ENCODE results near the gene MRFAP1L1. TPM values are rescaled to one million over a fixed set of nuclear protein-coding genes. Genes with fewer than 3 reads are reported as not detected.

Gene MRFAP1L1
- total and polyA plus RNA-seq, 7 experiments from 2014 or later = 24.8 to 160 (median 116) TPM

DNA sequence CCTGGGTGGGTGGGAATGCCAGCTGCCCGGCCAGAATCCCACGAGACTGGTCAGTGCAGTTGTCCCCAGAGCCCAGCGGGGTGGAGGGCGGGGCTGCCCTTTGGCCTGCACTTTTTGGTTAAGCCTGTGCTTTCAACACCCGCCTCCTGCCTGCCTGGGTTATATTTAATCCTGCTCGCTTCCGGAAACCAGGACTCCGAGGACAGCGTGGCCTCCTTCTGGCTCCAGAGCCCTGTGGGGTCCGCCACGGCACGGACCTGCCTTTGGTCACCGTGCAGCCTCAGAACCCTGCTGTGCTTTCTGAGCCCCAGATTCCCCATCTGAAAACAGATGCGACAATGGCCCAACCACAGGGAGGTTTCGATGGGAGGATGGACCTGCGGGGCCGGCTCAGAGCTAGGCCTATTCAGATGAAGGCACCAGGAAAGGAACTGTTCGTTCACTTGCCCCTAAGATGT, 43.5 kb upstream of the MRFAP1L1 start:
- intact Hi-C loops (cut with micrococcal nuclease) = no loop called here
- peaks cover 0 to 12% (median 9%) of the 10 kb centered on the region in 7 donors for H3K4me1 Mint-ChIP-seq
- Histone ChIP-seq H3K36me3 (ENCODE audit: control insufficient read depth in 2 of 3, insufficient read depth in 3 of 3, low read length in 3 of 3) (no peaks in the 10 kb centered on the region), H3K9me3 (ENCODE audit: control insufficient read depth in 2 of 3, low read length in 3 of 3) (no peaks in the 10 kb centered on the region), H3K4me3 (ENCODE audit: low read length) (no peak overlapping the region), H3K27me3 (ENCODE audit: control insufficient read depth in 2 of 2, insufficient read depth in 2 of 2, low read length in 2 of 2) (no peaks in the 10 kb centered on the region), H3K4me1 (ENCODE audit: control insufficient read depth in 2 of 2, insufficient read depth in 2 of 2, low read length in 2 of 2) (peaks cover 0 to 3% of the 10 kb centered on the region in 2 donors), H3K27ac (ENCODE audit: low read depth, low read length) (no peak overlapping the region)
- peaks cover 0 to 2% (median 0%) of the 10 kb centered on the region in 5 donors for H3K27me3 Mint-ChIP-seq
- ChIA-PET CTCF (no interaction called here), POLR2A (no interaction called here)
- no peaks in the 10 kb centered on the region for H3K36me3 Mint-ChIP-seq
- ATAC-seq (no peak), DNase-seq (no peak)
- no peak overlapping the region for H3K27ac Mint-ChIP-seq
- no peaks in the 10 kb centered on the region for H3K9me3 Mint-ChIP-seq
- no peak overlapping the region for H3K4me3 Mint-ChIP-seq

DNA sequence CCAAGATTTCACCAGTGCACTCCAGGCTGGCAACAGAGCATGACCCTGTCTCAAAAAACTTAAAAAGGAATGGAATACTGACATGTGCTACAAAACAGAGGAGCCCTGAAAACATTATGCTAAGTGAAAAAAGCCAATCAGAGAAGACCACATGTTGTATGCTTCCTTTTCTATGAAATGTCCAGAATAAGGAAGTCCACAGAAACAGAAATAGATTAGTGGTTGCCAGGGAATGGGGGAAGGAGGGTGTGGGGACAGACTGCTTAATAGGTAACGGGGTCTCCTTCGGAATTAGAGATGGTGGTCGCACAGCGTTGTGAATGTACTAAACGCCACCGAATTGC, 42.8 kb upstream of the MRFAP1L1 start:
- Mint-ChIP-seq H3K4me3 (peak overlapping the region in 1 of 10 donors; percentile 80), H3K27me3 (no peaks in the 10 kb centered on the region), H3K36me3 (no peaks in the 10 kb centered on the region), H3K4me1 (peaks cover 0 to 12% (median 9%) of the 10 kb centered on the region in 7 donors), H3K9me3 (no peaks in the 10 kb centered on the region), H3K27ac (no peak overlapping the region)
- no peaks in the 10 kb centered on the region for H3K27me3 ChIP-seq (ENCODE audit: control insufficient read depth in 2 of 2, insufficient read depth in 2 of 2, low read length in 2 of 2)
- peaks cover 0 to 3% of the 10 kb centered on the region in 2 donors for H3K4me1 ChIP-seq (ENCODE audit: control insufficient read depth in 2 of 2, insufficient read depth in 2 of 2, low read length in 2 of 2)
- intact Hi-C loops (cut with micrococcal nuclease) = no loop called here
- ATAC-seq (no peak), DNase-seq (no peak)
- H3K4me3 ChIP-seq (ENCODE audit: low read length) = no peak overlapping the region
- no peaks in the 10 kb centered on the region for H3K36me3 ChIP-seq (ENCODE audit: control insufficient read depth in 2 of 3, insufficient read depth in 3 of 3, low read length in 3 of 3)
- no peak overlapping the region for H3K27ac ChIP-seq (ENCODE audit: low read depth, low read length)
- H3K9me3 ChIP-seq (ENCODE audit: control insufficient read depth in 2 of 3, low read length in 3 of 3) = no peaks in the 10 kb centered on the region
- POLR2A ChIA-PET = no interaction called here
- CTCF ChIA-PET = no interaction called here

DNA sequence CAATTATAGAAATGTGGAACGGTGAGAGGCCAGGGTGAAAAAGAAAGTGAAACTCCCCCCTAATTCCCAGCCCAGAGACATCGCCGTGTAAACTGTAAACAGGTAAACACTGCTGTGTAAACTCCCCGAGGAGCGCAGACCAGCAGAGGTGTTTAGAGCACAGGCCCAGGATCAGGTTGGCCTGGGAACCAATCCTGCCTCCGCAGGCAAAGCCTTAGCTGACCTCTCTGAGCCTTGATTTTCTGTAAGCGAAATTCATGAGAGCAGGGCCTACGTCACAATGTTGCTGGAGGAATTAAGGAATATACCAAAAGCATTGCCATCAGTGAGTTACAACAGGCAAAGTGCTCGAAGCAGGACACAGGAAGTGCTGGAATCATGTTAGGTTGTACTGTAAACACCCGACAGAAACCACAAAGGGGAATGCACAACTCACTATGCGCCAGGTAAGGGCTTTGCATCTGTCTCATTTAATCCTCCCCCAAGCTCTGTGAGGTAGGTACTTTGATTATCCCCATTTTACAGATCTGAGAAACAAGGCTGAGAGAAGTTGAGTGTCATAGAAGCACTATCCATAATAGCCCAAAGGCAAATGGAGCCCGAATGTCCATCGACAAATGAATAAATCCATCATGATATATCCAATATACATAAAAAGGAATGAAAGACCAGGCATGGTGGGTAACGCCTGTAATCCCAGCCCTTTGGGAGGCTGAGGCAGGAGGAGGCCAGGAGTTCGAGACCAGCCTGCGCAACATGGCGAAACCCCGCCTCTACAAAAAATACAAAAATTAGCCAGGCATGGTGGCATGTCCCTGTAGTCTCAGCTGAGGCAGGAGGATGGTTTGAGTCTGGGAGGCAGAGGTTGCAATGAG, 42.2 kb upstream of the MRFAP1L1 start:
- H3K4me3 ChIP-seq (ENCODE audit: low read length) = peak overlapping the region; percentile 38
- no peak for ATAC-seq
- POLR2A ChIA-PET = interaction anchor here (1.2 to 1.5 kb wide), 2 partner anchors 10 to 17 kb away, joined by 4 to 6 read pairs; no protein-coding TSS in a partner anchor

DNA sequence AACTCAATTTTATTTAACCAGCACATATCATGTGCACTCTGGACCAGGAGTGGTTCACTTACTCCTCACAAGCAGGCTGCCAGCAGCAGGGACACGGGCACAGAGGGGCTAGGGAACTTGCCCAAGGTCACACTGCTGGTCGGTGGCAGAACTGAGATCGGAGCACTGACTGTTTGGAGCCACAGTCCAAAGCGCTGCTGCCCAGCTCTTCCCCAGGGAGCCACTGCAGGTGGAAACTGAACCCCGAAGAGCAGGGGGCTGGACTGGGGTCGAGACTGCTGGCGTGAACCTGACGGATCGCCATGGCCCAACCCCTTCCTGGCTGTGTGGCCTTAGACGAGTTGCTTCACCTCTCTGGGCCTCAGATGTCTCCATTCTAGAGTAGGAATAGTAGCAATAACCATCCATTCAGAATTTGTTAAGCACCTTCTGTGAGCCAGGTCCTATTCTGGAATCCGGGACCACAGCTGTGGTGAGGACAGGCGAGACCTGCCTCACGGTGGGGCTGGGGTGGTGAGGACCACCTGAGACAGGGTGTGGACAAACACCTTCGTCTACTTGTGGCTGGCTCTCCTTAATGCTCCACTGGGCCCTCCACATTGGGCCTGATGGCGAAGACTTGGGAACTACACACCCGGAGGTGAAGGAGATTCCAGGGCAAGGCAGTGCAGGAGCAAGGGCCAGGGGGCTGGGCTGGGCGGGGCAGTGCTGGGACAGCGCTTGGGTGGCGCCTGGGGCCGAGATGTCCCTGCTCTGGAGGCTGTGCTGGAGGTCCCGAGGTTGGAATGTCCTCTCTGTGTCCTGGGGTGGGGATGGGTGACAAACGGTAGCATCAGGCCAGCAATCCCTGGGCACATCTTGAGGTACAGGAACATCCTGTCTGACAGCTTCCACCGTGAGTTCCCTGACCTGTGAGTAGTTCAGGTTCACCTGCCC, 40.9 kb upstream of the MRFAP1L1 start:
- Mint-ChIP-seq H3K4me1 (peaks cover 0 to 12% (median 9%) of the 10 kb centered on the region in 7 donors), H3K4me3 (peak overlapping the region in 3 of 10 donors; percentile 17 to 80 (median 78)), H3K36me3 (no peaks in the 10 kb centered on the region), H3K27ac (peak overlapping the region in 2 of 9 donors; percentile 30 to 48), H3K27me3 (no peaks in the 10 kb centered on the region), H3K9me3 (no peaks in the 10 kb centered on the region)
- Histone ChIP-seq H3K36me3 (ENCODE audit: control insufficient read depth in 2 of 3, insufficient read depth in 3 of 3, low read length in 3 of 3) (no peaks in the 10 kb centered on the region), H3K4me1 (ENCODE audit: control insufficient read depth in 2 of 2, insufficient read depth in 2 of 2, low read length in 2 of 2) (peaks cover 0 to 3% of the 10 kb centered on the region in 2 donors), H3K27me3 (ENCODE audit: control insufficient read depth in 2 of 2, insufficient read depth in 2 of 2, low read length in 2 of 2) (no peaks in the 10 kb centered on the region), H3K27ac (ENCODE audit: low read depth, low read length) (no peak overlapping the region), H3K9me3 (ENCODE audit: control insufficient read depth in 2 of 3, low read length in 3 of 3) (no peaks in the 10 kb centered on the region), H3K4me3 (ENCODE audit: low read length) (no peak overlapping the region)
- ChIA-PET POLR2A (interaction anchor here (1.2 to 1.5 kb wide), 2 partner anchors 11 to 19 kb away, joined by 4 to 6 read pairs; no protein-coding TSS in a partner anchor), CTCF (interaction anchor here (1.4 kb wide), 1 partner anchor 123 kb away, joined by 3 read pairs; no protein-coding TSS in a partner anchor)
- ATAC-seq (no peak), DNase-seq (no peak)
- intact Hi-C loops (cut with micrococcal nuclease) = loop anchor here in 1 of 2 donors (1.0 kb wide), 1 partner anchor 32 kb away; the partner anchor contains the start of gene KIAA0232

More for the DNA sequence above, 42.2 kb upstream of the MRFAP1L1 start:
- Histone ChIP-seq H3K27me3 (ENCODE audit: control insufficient read depth in 2 of 2, insufficient read depth in 2 of 2, low read length in 2 of 2) (no peaks in the 10 kb centered on the region), H3K4me1 (ENCODE audit: control insufficient read depth in 2 of 2, insufficient read depth in 2 of 2, low read length in 2 of 2) (peaks cover 0 to 3% of the 10 kb centered on the region in 2 donors), H3K9me3 (ENCODE audit: control insufficient read depth in 2 of 3, low read length in 3 of 3) (no peaks in the 10 kb centered on the region), H3K36me3 (ENCODE audit: control insufficient read depth in 2 of 3, insufficient read depth in 3 of 3, low read length in 3 of 3) (no peaks in the 10 kb centered on the region), H3K27ac (ENCODE audit: low read depth, low read length) (no peak overlapping the region)
- Mint-ChIP-seq H3K9me3 (no peaks in the 10 kb centered on the region), H3K4me1 (peaks cover 0 to 12% (median 9%) of the 10 kb centered on the region in 7 donors), H3K27me3 (no peaks in the 10 kb centered on the region), H3K27ac (peak overlapping the region in 7 of 9 donors; percentile 4 to 87 (median 61)), H3K4me3 (peak overlapping the region in 9 of 10 donors; percentile 27 to 80 (median 60)), H3K36me3 (no peaks in the 10 kb centered on the region)
- CTCF ChIA-PET = no interaction called here
- intact Hi-C loops (cut with micrococcal nuclease) = loop anchor here in 1 of 2 donors (1.0 kb wide), 1 partner anchor 30 kb away; the partner anchor contains the start of gene KIAA0232
- DNase-seq = no peak

DNA sequence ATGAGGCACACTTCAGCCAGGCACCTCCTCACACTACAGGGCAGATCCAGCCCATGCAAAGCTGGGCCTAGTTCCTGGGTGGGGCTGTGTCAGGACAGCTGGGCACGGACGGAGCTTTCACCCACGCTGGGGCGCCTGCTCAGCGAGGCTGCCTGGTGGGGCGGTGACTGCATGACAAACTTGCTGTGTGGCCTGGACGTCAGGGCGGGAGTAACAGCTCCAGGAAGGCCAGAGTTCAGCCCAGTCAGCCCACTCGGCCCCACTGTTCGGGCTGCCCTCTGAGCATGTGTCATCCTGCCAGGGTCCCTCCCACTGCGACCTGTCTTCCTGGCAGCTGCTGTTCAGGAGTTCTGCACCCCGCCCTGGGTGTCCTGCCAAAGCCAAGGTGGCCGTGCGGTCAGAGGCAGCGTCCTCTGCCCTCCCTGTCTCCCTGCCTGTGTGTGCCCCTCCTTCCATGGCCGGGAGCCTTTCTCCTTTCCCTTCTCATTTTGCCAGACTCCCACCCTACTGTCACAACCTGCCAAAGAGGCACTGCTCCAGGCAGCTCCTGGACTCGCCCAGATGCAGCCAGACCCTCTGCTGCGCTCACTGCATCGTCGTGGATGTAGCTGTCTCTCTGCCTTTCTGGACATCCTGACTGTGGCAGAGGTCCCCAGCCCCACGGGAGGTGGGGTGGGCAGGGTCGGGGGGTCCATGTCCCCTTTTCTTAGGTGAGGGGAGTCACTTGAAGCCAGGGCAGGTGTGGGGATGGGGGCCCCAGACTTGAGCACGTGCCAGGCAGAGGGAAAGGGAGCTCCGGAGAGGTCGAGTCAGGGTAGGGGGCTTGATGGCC, 39.9 kb upstream of the MRFAP1L1 start:
- ATAC-seq (no peak), DNase-seq (no peak)
- H3K27ac Mint-ChIP-seq = no peak overlapping the region
- intact Hi-C loops (cut with micrococcal nuclease) = no loop called here
- H3K4me3 Mint-ChIP-seq = no peak overlapping the region
- CTCF ChIA-PET = interaction anchor here (0.6 to 1.4 kb wide), 2 partner anchors 31 to 124 kb away, joined by 3 read pairs; no protein-coding TSS in a partner anchor
- H3K4me3 ChIP-seq (ENCODE audit: low read length) = no peak overlapping the region
- peaks cover 0 to 3% of the 10 kb centered on the region in 2 donors for H3K4me1 ChIP-seq (ENCODE audit: control insufficient read depth in 2 of 2, insufficient read depth in 2 of 2, low read length in 2 of 2)
- H3K36me3 Mint-ChIP-seq = no peaks in the 10 kb centered on the region
- no peaks in the 10 kb centered on the region for H3K9me3 ChIP-seq (ENCODE audit: control insufficient read depth in 2 of 3, low read length in 3 of 3)
- H3K27ac ChIP-seq (ENCODE audit: low read depth, low read length) = no peak overlapping the region
- no peaks in the 10 kb centered on the region for H3K27me3 Mint-ChIP-seq
- no peaks in the 10 kb centered on the region for H3K27me3 ChIP-seq (ENCODE audit: control insufficient read depth in 2 of 2, insufficient read depth in 2 of 2, low read length in 2 of 2)
- no peaks in the 10 kb centered on the region for H3K36me3 ChIP-seq (ENCODE audit: control insufficient read depth in 2 of 3, insufficient read depth in 3 of 3, low read length in 3 of 3)
- POLR2A ChIA-PET = no interaction called here
- peaks cover 0 to 12% (median 10%) of the 10 kb centered on the region in 7 donors for H3K4me1 Mint-ChIP-seq
- no peaks in the 10 kb centered on the region for H3K9me3 Mint-ChIP-seq

DNA sequence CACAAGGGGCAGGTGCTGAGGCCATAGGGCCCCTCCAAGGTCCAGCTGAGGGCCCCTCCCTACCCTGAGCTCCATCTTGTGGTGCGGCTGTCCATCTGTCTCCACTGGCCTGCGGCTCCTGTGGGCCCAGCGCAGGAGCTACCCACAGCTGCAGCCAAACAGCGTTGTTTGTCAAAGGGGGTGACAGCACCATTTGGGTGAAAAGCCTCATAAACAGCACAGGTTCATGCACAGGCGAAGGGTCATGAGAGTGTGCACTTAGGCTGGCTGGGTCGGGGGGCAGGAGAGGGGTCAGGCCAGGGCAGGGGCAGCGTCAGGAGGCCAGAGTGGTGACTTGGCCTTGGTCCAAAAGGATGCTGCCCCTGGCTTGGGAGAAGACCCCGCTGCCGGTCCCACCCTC, 38.6 kb upstream of the MRFAP1L1 start:
- intact Hi-C loops (cut with micrococcal nuclease) = no loop called here
- Histone ChIP-seq H3K27me3 (ENCODE audit: control insufficient read depth in 2 of 2, insufficient read depth in 2 of 2, low read length in 2 of 2) (no peaks in the 10 kb centered on the region), H3K4me1 (ENCODE audit: control insufficient read depth in 2 of 2, insufficient read depth in 2 of 2, low read length in 2 of 2) (peaks cover 0 to 3% of the 10 kb centered on the region in 2 donors), H3K4me3 (ENCODE audit: low read length) (no peak overlapping the region), H3K27ac (ENCODE audit: low read depth, low read length) (no peak overlapping the region), H3K36me3 (ENCODE audit: control insufficient read depth in 2 of 3, insufficient read depth in 3 of 3, low read length in 3 of 3) (no peaks in the 10 kb centered on the region), H3K9me3 (ENCODE audit: control insufficient read depth in 2 of 3, low read length in 3 of 3) (no peaks in the 10 kb centered on the region)
- Mint-ChIP-seq H3K4me3 (no peak overlapping the region), H3K27me3 (peaks cover 0 to 3% (median 0%) of the 10 kb centered on the region in 5 donors), H3K9me3 (no peaks in the 10 kb centered on the region), H3K27ac (no peak overlapping the region), H3K36me3 (no peaks in the 10 kb centered on the region), H3K4me1 (peaks cover 0 to 13% (median 10%) of the 10 kb centered on the region in 7 donors)
- ChIA-PET POLR2A (interaction anchor here (0.5 kb wide), 1 partner anchor 172 kb away, joined by 3 read pairs; no protein-coding TSS in a partner anchor), CTCF (no interaction called here)
- no peak for DNase-seq
- no peak for ATAC-seq
